Fibroblast of skin of left quadriceps (primary cell): ENCODE results near the gene ORC1.

Experiments used
- DNase-seq, 2 experiments: peaks; one replicate each; pipeline ENCODE4 v3.0.0-alpha.2; 2013; ENCODE audit warnings: low read depth in 2 of 2

Gene ORC1

GRCh38 chr1:52404116-52404974 lies at the start of gene ORC1, which contains the start of gene PRPF38A:
ORC1 (minus strand) TSS chr1:52404423; CDS start chr1:52402223, 2,200 bp downstream.
PRPF38A (plus strand) TSS chr1:52404602; CDS start chr1:52404750, 148 bp downstream.
- DNase-seq: peak; percentile 90 to 91

- DNase-seq: no peak
Observed at GRCh38 chr1:52444463-52444862, 40.2 kb upstream of the ORC1 start.

- DNase-seq: no peak
Observed at GRCh38 chr1:52439976-52440375, 35.8 kb upstream of the ORC1 start.

GRCh38 chr1:52436817-52437216 lies 32.6 kb upstream of the ORC1 start:
- DNase-seq: no peak

GRCh38 chr1:52435650-52436049 lies 31.4 kb upstream of the ORC1 start:
- DNase-seq: no peak

GRCh38 chr1:52435211-52435610 lies 31.0 kb upstream of the ORC1 start:
- no peak for DNase-seq

GRCh38 chr1:52432807-52433206 lies 28.6 kb upstream of the ORC1 start:
- DNase-seq: no peak

- DNase-seq: no peak
Observed at GRCh38 chr1:52427152-52427551, 22.9 kb upstream of the ORC1 start.

- DNase-seq: no peak
Observed at GRCh38 chr1:52426371-52426770, 22.1 kb upstream of the ORC1 start.

GRCh38 chr1:52424813-52425212 lies 20.6 kb upstream of the ORC1 start:
- DNase-seq: no peak

- DNase-seq: no peak
Observed at GRCh38 chr1:52424231-52424636, 20.0 kb upstream of the ORC1 start.

- no peak for DNase-seq
Observed at GRCh38 chr1:52423771-52424170, 19.5 kb upstream of the ORC1 start.

- DNase-seq: no peak
Observed at GRCh38 chr1:52423055-52423454, 18.8 kb upstream of the ORC1 start.

GRCh38 chr1:52420713-52421112 lies 16.5 kb upstream of the ORC1 start:
- DNase-seq: no peak

GRCh38 chr1:52416811-52417210 lies 12.6 kb upstream of the ORC1 start:
- no peak for DNase-seq

GRCh38 chr1:52414942-52415341 lies 10.7 kb upstream of the ORC1 start:
- no peak for DNase-seq

GRCh38 chr1:52413410-52413989 lies 9.3 kb upstream of the ORC1 start:
- no peak for DNase-seq

- DNase-seq: no peak
Observed at GRCh38 chr1:52404975-52405338, 734 bp upstream of the ORC1 start.

- DNase-seq: peak; percentile 12 to 24
Observed at GRCh38 chr1:52403566-52404115, 582 bp downstream of the ORC1 start.

GRCh38 chr1:52402860-52403240 lies 1.4 kb downstream of the ORC1 start:
- no peak for DNase-seq

- DNase-seq: no peak
Observed at GRCh38 chr1:52400131-52400530, 4.1 kb downstream of the ORC1 start.

- no peak for DNase-seq
Observed at GRCh38 chr1:52399629-52400028, 4.6 kb downstream of the ORC1 start.

- no peak for DNase-seq
Observed at GRCh38 chr1:52393174-52393573, 11.0 kb downstream of the ORC1 start.
